T-helper 17 cell (primary cell): ENCODE results near the gene DSN1. TPM values are rescaled to one million over a fixed set of nuclear protein-coding genes. Genes with fewer than 3 reads are reported as not detected.

Experiments used
- ATAC-seq: fragments of 150-1000 bp; cut with Tn5 transposase; 2 replicates; pipeline ENCODE4 v1.10.0; 2021; ENCODE audit warnings: mild to moderate bottlenecking, moderate library complexity
- DNase-seq, 3 donors: peaks; one replicate each; pipeline versions ENCODE4 v3.0.0 to v3.0.0-alpha.2; 2020 to 2021
- H3K9me3 ChIP-seq: one replicate; pipeline ENCODE4 v1.7.0; 2013; ENCODE audit warnings: low read length, mild to moderate bottlenecking; ENCODE audit not compliant: control insufficient read depth, poor library complexity, severe bottlenecking
- H3K27ac Mint-ChIP-seq: one replicate; pipeline ENCODE4 v1.8.0; 2022; ENCODE audit warnings: mild to moderate bottlenecking, moderate library complexity, mixed read lengths
- H3K27me3 Mint-ChIP-seq: one replicate; pipeline ENCODE4 v1.8.0; 2022; ENCODE audit warnings: mixed read lengths
- H3K36me3 Mint-ChIP-seq: one replicate; pipeline ENCODE4 v1.8.0; 2022; ENCODE audit warnings: low read depth, mixed read lengths
- H3K4me1 Mint-ChIP-seq: one replicate; pipeline ENCODE4 v1.8.0; 2022; ENCODE audit warnings: mild to moderate bottlenecking, mixed read lengths
- H3K4me3 Mint-ChIP-seq: one replicate; pipeline ENCODE4 v1.8.0; 2022; ENCODE audit warnings: mild to moderate bottlenecking, moderate library complexity, mixed read lengths
- total RNA-seq, 4 donors: library from RNA in 2 of 4; stranded (reverse) in 2 of 4; gene quantifications; one replicate each; pipeline ENCODE4 v1.2.3 and lab custom pipeline; 2022 to 2026

Gene DSN1
- total RNA-seq, 2 donors from 2014 or later, result 9.0 to 9.7 TPM

DNA sequence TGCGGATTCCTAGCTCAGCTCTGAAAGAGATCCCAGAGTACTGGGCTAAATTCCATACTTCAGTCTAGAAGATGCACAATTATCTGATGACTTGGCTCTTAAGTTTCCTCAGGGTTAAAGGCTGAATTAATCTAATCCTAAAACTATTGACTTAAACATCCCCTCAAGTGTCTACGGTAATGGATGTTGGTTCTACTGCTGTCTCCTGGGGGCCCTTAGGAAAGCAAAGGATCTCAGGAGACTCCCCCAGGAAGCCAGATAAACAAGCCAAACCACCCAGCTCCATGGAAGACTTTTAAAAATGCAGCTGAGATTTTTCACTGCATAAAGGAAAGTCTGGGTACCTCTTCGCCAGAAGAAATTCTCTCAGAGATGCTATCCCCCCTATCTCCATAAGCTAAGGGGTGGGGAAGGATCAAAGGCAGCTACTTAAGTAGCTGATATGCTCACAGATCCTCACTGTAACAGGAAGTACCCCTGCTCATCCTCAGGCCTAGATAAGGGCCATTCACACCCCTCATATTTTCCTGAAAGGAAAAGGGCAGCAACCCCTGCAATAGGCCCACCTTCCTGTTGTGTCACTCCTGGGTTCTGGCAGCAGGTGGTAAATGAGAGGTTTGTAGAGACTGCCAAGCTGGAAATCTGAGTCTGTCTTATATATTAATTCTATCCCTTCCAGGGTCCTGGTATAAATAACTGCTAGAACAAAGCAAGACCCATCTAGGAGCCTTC lies 36.9 kb downstream of the DSN1 start:
- Mint-ChIP-seq H3K27ac (peak overlapping the region; percentile 45), H3K27me3 (no peaks in the 10 kb centered on the region), H3K4me1 (peaks cover 17% of the 10 kb centered on the region), H3K4me3 (no peak overlapping the region), H3K36me3 (no peaks in the 10 kb centered on the region)
- H3K9me3 ChIP-seq, result no peaks in the 10 kb centered on the region
- no peak for DNase-seq
- ATAC-seq, result no peak

- no peaks in the 10 kb centered on the region for H3K9me3 ChIP-seq
- Mint-ChIP-seq H3K4me1 (peaks cover 16% of the 10 kb centered on the region), H3K4me3 (peak overlapping the region; percentile 19), H3K27me3 (no peaks in the 10 kb centered on the region), H3K27ac (peak overlapping the region; percentile 98), H3K36me3 (no peaks in the 10 kb centered on the region)
- ATAC-seq, result no peak
- DNase-seq, result no peak
Measured at GRCh38 chr20:36732456-36732855, 41.1 kb downstream of the DSN1 start.

- DNase-seq, result no peak
- H3K27me3 Mint-ChIP-seq, result no peaks in the 10 kb centered on the region
Measured at GRCh38 chr20:36728986-36729385, 44.6 kb downstream of the DSN1 start.

GRCh38 chr20:36726168-36726567 lies 47.4 kb downstream of the DSN1 start:
- Mint-ChIP-seq H3K4me1 (peaks cover 10% of the 10 kb centered on the region), H3K27ac (peak overlapping the region; percentile 21), H3K27me3 (no peaks in the 10 kb centered on the region), H3K4me3 (no peak overlapping the region), H3K36me3 (peaks cover 4% of the 10 kb centered on the region)
- DNase-seq, result no peak
- ATAC-seq, result no peak
- H3K9me3 ChIP-seq, result no peaks in the 10 kb centered on the region

More at GRCh38 chr20:36728986-36729385, 44.6 kb downstream of the DSN1 start:
- Mint-ChIP-seq H3K4me3 (no peak overlapping the region), H3K4me1 (peaks cover 9% of the 10 kb centered on the region), H3K36me3 (no peaks in the 10 kb centered on the region), H3K27ac (peak overlapping the region; percentile 24)
- no peak for ATAC-seq
- H3K9me3 ChIP-seq, result no peaks in the 10 kb centered on the region

- no peak for ATAC-seq
- no peaks in the 10 kb centered on the region for H3K9me3 ChIP-seq
- Mint-ChIP-seq H3K27me3 (no peaks in the 10 kb centered on the region), H3K36me3 (peaks cover 4% of the 10 kb centered on the region), H3K4me3 (no peak overlapping the region), H3K27ac (peak overlapping the region; percentile 24), H3K4me1 (peaks cover 8% of the 10 kb centered on the region)
- no peak for DNase-seq
Measured at GRCh38 chr20:36720510-36720909, 53.1 kb downstream of the DSN1 start.

- Mint-ChIP-seq H3K27me3 (no peaks in the 10 kb centered on the region), H3K27ac (no peak overlapping the region), H3K4me1 (peaks cover 12% of the 10 kb centered on the region), H3K36me3 (peaks cover 4% of the 10 kb centered on the region), H3K4me3 (no peak overlapping the region)
- ATAC-seq (peak; percentile 54), DNase-seq (no peak)
- no peaks in the 10 kb centered on the region for H3K9me3 ChIP-seq
Measured at GRCh38 chr20:36717657-36718056, 55.9 kb downstream of the DSN1 start.

DNA sequence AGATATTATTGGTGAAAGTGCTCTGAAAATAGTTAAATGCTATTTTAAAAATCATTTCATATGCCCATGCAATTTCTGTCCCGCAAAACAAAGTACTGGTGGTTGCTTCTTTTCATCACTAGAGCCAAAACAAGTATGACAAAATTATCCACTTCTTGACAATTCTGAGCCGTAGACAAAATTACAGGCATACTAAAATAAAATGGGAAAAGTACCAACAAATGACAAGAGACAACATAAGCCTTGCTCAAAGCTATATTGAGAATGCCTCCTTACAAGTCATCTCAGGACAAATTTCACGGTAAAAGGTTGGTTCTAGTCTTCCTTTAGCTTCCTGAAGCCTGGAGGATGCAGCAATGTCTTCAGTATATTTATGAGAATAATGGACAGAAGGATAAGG lies 56.5 kb downstream of the DSN1 start:
- Mint-ChIP-seq H3K36me3 (no peaks in the 10 kb centered on the region), H3K4me1 (peaks cover 10% of the 10 kb centered on the region), H3K27me3 (no peaks in the 10 kb centered on the region), H3K27ac (no peak overlapping the region), H3K4me3 (no peak overlapping the region)
- no peaks in the 10 kb centered on the region for H3K9me3 ChIP-seq
- no peak for DNase-seq
- ATAC-seq, result no peak

DNA sequence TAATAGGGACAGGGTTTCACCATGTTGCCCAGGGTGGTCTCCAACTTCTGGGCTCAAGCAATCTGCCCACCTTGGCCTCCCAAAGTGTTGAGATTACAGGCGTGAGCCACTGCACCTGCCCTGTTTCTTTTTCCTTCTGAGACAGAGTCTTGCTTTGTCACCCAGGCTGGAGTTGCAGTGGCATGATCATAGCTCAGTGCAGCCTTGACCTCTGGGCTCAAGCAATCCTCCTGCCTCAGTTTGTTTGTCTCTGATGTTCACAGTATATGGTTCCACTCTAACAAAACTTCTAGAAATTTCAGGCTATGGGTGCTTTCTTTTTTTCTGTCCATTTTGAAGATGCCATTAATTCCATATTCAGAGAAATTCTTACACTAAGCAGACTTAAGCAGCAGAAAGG lies 60.8 kb downstream of the DSN1 start:
- ATAC-seq (no peak), DNase-seq (no peak)
- Mint-ChIP-seq H3K27ac (no peak overlapping the region), H3K27me3 (no peaks in the 10 kb centered on the region), H3K4me3 (no peak overlapping the region), H3K4me1 (peaks cover 6% of the 10 kb centered on the region), H3K36me3 (no peaks in the 10 kb centered on the region)
- H3K9me3 ChIP-seq, result no peaks in the 10 kb centered on the region

DNA sequence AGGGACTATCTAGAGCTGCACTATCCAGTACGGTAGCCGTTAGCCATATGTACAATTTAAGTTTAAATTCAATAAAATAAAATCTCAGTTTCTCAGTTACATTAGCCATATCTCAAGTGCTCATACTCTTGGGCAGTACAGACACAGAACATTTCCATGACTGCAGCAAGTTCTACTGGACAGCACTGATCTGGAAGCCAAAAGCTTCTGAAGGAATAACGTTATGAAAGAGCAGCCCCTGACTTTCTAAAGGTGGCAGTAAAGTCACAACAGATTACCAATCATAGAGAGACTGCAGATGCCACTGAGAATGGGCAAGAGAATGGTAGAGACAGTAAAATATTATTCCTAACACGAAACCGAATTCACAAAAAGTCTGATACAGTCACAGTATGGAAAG lies 64.4 kb downstream of the DSN1 start:
- H3K4me1 Mint-ChIP-seq, result peaks cover 8% of the 10 kb centered on the region
- no peak overlapping the region for H3K4me3 Mint-ChIP-seq
- peaks cover 3% of the 10 kb centered on the region for H3K36me3 Mint-ChIP-seq
- H3K27ac Mint-ChIP-seq, result no peak overlapping the region
- DNase-seq (no peak), ATAC-seq (no peak)
- H3K27me3 Mint-ChIP-seq, result no peaks in the 10 kb centered on the region
- H3K9me3 ChIP-seq, result no peaks in the 10 kb centered on the region

DNA sequence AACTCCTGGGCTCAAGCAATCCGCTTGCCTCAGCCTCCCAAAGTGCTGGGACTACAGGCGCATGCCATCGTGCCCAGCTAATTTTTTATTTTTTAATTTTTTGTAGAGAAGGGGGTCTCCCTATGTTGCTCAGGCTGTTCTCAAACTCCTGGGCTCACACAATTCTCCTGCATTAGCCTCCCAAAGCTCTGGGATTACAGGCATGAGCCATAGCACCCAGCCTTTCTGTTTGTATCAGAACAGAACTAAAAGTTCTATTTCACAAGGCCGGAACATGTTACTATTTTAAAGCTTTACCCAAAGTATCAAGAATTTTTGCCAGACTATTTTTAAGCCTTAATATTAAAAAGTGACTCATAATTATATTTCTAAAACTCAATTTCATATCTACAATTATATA lies 70.0 kb downstream of the DSN1 start:
- Mint-ChIP-seq H3K27ac (no peak overlapping the region), H3K4me3 (no peak overlapping the region), H3K27me3 (no peaks in the 10 kb centered on the region), H3K4me1 (peaks cover 8% of the 10 kb centered on the region), H3K36me3 (peaks cover 3% of the 10 kb centered on the region)
- DNase-seq, result no peak
- H3K9me3 ChIP-seq, result no peaks in the 10 kb centered on the region
- no peak for ATAC-seq

Other genes starting within 250 kb of the DSN1 start
- 100 to 1,000 TPM in 1 of 2 donors, 1 to 10 TPM in 1; 3.4 to 125 TPM for gene MYL9, start 232.2 kb downstream of the DSN1 start, total RNA-seq
- gene TGIF2, start 200.2 kb downstream of the DSN1 start, total RNA-seq, result 10 to 100 TPM; 32.8 to 38.5 TPM
- gene RAB5IF, start 168.0 kb downstream of the DSN1 start, total RNA-seq, result 10 to 100 TPM; 66.3 to 71.0 TPM
- gene SLA2, start 127.6 kb downstream of the DSN1 start, total RNA-seq, result 10 to 100 TPM; 31.4 to 46.8 TPM
- gene NDRG3, start 27.7 kb downstream of the DSN1 start, total RNA-seq, result 10 to 100 TPM; 25.5 to 26.0 TPM
- gene TLDC2, start 102.4 kb upstream of the DSN1 start, total RNA-seq, result not detected
- 100 to 1,000 TPM; 275 to 286 TPM for gene SAMHD1, start 177.9 kb upstream of the DSN1 start, total RNA-seq